Adrenal gland (tissue), 12 donors: ENCODE data around the gene SMCR8. TPM values are rescaled to one million over a fixed set of nuclear protein-coding genes. Genes with fewer than 3 reads are reported as not detected.

ENCODE experiments used
- DNase-seq, 7 donors: peaks; one replicate each; pipeline ENCODE4 v3.0.0-alpha.2; 2019 to 2020
- H3K27ac ChIP-seq, 5 donors: fragments of 200-600 bp; sonication (generic) in 4 of 5; 1 replicate in 3 of 5; 2 replicates in 2 of 5; pipeline versions ENCODE4 v1.5.1 to v1.8.0; 2016 to 2020; ENCODE audit warnings: mild to moderate bottlenecking in 1 of 5
- H3K27me3 ChIP-seq: fragments of 200-600 bp; 2 replicates; pipeline ENCODE4 v1.8.0; 2021
- H3K36me3 ChIP-seq, 2 donors: fragments of 200-600 bp; replicated peaks in 1 of 2; 1 replicate in 1 of 2; 2 replicates in 1 of 2; pipeline versions ENCODE4 v1.5.1 to v1.8.0; 2018 to 2022
- H3K4me1 ChIP-seq, 2 donors: fragments of 200-600 bp; replicated peaks in 1 of 2; 1 replicate in 1 of 2; 2 replicates in 1 of 2; pipeline versions ENCODE4 v1.5.1 to v1.8.0; 2018 to 2021
- H3K4me3 ChIP-seq, 4 donors: fragments of 200-600 bp; sonication (generic) in 3 of 4; one replicate each; pipeline ENCODE4 v1.5.1; 2016 to 2018
- H3K9me3 ChIP-seq, 3 donors: fragments of 200-600 bp; sonication (generic) in 1 of 3; replicated peaks in 1 of 3; 1 replicate in 2 of 3; 2 replicates in 1 of 3; pipeline versions ENCODE4 v1.5.1 to v1.8.0; 2016 to 2021
- CTCF ChIP-seq, 6 experiments: fragments of 450-650 bp in 4 of 6; fragments of 200-600 bp in 2 of 6; sonication (generic) in 1 of 6; IDR thresholded peaks; 1 replicate in 5 of 6; 2 replicates in 1 of 6; pipeline versions ENCODE4 v1.5.1 to v1.8.0; 2016 to 2021; ENCODE audit warnings: antibody characterized with exemption in 6 of 6, mild to moderate bottlenecking in 2 of 6, moderate library complexity in 1 of 6
- POLR2A ChIP-seq, 2 donors: fragments of 450-650 bp; IDR thresholded peaks; one replicate each; pipeline ENCODE4 v1.6.1; 2017; ENCODE audit warnings: antibody characterized with exemption in 2 of 2, mild to moderate bottlenecking in 2 of 2, moderate library complexity in 1 of 2
- WGBS, 4 donors: extraction: QIAGEN DNeasy Blood & Tissue Kit in 2 of 4; methylation state at CpG; one replicate each; pipeline versions ENCODE4 v1.1.5 to v1.1.7; 2013 to 2017; 5-methylcytosine and 5-hydroxymethylcytosine counted together
- intact Hi-C, 2 donors: fragments of 100-400 bp; cut with DNase I; formaldehyde crosslinking; loops; one replicate each; pipeline versions ENCODE4 v1.14.1 to v1.15.0; 2022 to 2023
- polyA plus RNA-seq, 3 donors: library from polyadenylated mRNA; stranded (reverse); fragments of 200-250 nt in 2 of 3; fragments of 350-450 nt in 1 of 3; fragmentation: Illumina TruSeq in 1 of 3; extraction: RNeasy Lipid Tissue Mini Kit (QIAGEN cat#74804) in 1 of 3; gene quantifications; one replicate each; pipeline ENCODE4 v1.2.3, GENCODE V29; 2013 to 2014
- total RNA-seq, 9 donors: library from RNA; depleted of rRNA in 4 of 9; stranded (reverse); fragments of >200 nt in 4 of 9; fragments of 120-200 nt in 1 of 9; fragmentation: NEBNext Ultra II Directional in 1 of 9; extraction: Animal tissue kit (Norgen Biotek cat#: 25700) in 1 of 9; gene quantifications; one replicate each; pipeline versions ENCODE4 v1.1.0 to v1.2.4, GENCODE V29; 2013 to 2023
- donor health status: healthy with polysubstance abuse.
- donor health status: Bipolar disorder and iron deficiency.
- donor health status: DM: yes; HTN: yes; CAD: no.
- donor health status: DM: no; HTN: no; CAD: no.
- donor health status: DM: no; HTN: no; CAD: no.
- donor health status: DM: yes; HTN: yes; CAD: no.

SMCR8 gene
- total and polyA plus RNA-seq, 12 donors = 1.7 to 21.4 (median 16.9) TPM

- Histone ChIP-seq H3K27ac (no peak overlapping the region), H3K4me1 (peaks cover 0 to 3% of the 10 kb centered on the region in 2 donors), H3K27me3 (no peaks in the 10 kb centered on the region), H3K4me3 (no peak overlapping the region), H3K36me3 (peaks cover 0 to 15% of the 10 kb centered on the region in 2 donors), H3K9me3 (no peaks in the 10 kb centered on the region)
- TF ChIP-seq CTCF (IDR thresholded peaks at IDR 0.05) (no peak), POLR2A (IDR thresholded peaks at IDR 0.05) (no peak)
- 86 to 90% (median 88%) methylated on average over 8 to 14 of the region's 14 CpGs for WGBS, 4 donors
- no peak for DNase-seq
- intact Hi-C loops = no loop called here
Observed at GRCh38 chr17:18270046-18270931, 44.8 kb upstream of the SMCR8 start.

GRCh38 chr17:18277076-18277475 is 38.0 kb upstream of the SMCR8 start:
- H3K4me3 ChIP-seq = no peak overlapping the region
- no peak for DNase-seq
- intact Hi-C loops = no loop called here
- 75 to 93% (median 76%) methylated on average over 1 of the region's 1 CpG for WGBS, 4 donors
- no peaks in the 10 kb centered on the region for H3K4me1 ChIP-seq
- TF ChIP-seq POLR2A (IDR thresholded peaks at IDR 0.05) (no peak), CTCF (IDR thresholded peaks at IDR 0.05) (no peak)
- no peak overlapping the region for H3K27ac ChIP-seq
- peaks cover 0 to 67% of the 10 kb centered on the region in 2 donors for H3K36me3 ChIP-seq
- no peaks in the 10 kb centered on the region for H3K27me3 ChIP-seq
- no peaks in the 10 kb centered on the region for H3K9me3 ChIP-seq

GRCh38 chr17:18278867-18279266 is 36.2 kb upstream of the SMCR8 start:
- Histone ChIP-seq H3K4me1 (no peaks in the 10 kb centered on the region), H3K9me3 (no peaks in the 10 kb centered on the region), H3K27me3 (no peaks in the 10 kb centered on the region), H3K36me3 (peaks cover 0 to 85% of the 10 kb centered on the region in 2 donors), H3K27ac (no peak overlapping the region), H3K4me3 (no peak overlapping the region)
- no peak for DNase-seq
- TF ChIP-seq POLR2A (IDR thresholded peaks at IDR 0.05) (no peak), CTCF (IDR thresholded peaks at IDR 0.05) (no peak)
- intact Hi-C loops = no loop called here
- WGBS, 4 donors = 77 to 87% (median 82%) methylated on average over 3 of the region's 3 CpGs

GRCh38 chr17:18280249-18280648 is 34.8 kb upstream of the SMCR8 start:
- intact Hi-C loops = no loop called here
- TF ChIP-seq POLR2A (IDR thresholded peaks at IDR 0.05) (no peak), CTCF (IDR thresholded peaks at IDR 0.05) (no peak)
- H3K36me3 ChIP-seq = peaks cover 0 to 90% of the 10 kb centered on the region in 2 donors
- DNase-seq = no peak
- H3K9me3 ChIP-seq = no peaks in the 10 kb centered on the region
- no peak overlapping the region for H3K4me3 ChIP-seq
- H3K27me3 ChIP-seq = no peaks in the 10 kb centered on the region
- no peak overlapping the region for H3K27ac ChIP-seq
- H3K4me1 ChIP-seq = no peaks in the 10 kb centered on the region
- WGBS, 4 donors = 94 to 100% (median 95%) methylated on average over 4 of the region's 4 CpGs
